Measurements from ENCODE around the gene RPS19. TPM values are rescaled to one million over a fixed set of nuclear protein-coding genes. Genes with fewer than 3 reads are reported as not detected.

Gene RPS19
- total RNA-seq, 1 donor from 2014 or later = 2,232 TPM

DNA sequence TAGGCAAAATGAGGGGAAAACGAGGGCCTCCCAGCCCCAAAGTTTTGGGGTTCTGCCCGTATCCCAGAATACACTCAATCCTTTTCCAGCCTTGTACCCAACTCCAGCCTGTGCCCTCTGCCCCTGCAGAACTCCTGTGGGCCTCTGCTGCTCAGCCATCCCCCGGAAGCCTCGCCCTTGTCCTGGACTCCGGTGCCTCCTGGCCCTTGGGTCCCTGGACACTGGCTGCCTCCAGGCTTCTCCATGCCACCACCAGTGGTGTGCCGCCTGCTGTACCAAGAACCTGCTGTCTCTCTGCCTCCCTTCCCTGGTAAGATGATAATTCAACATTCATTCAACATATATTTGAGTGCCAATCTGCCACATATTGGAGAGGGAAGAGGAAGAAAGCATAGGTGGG lies 11.4 kb upstream of the RPS19 start:
- TF ChIP-seq, protein P1, sequence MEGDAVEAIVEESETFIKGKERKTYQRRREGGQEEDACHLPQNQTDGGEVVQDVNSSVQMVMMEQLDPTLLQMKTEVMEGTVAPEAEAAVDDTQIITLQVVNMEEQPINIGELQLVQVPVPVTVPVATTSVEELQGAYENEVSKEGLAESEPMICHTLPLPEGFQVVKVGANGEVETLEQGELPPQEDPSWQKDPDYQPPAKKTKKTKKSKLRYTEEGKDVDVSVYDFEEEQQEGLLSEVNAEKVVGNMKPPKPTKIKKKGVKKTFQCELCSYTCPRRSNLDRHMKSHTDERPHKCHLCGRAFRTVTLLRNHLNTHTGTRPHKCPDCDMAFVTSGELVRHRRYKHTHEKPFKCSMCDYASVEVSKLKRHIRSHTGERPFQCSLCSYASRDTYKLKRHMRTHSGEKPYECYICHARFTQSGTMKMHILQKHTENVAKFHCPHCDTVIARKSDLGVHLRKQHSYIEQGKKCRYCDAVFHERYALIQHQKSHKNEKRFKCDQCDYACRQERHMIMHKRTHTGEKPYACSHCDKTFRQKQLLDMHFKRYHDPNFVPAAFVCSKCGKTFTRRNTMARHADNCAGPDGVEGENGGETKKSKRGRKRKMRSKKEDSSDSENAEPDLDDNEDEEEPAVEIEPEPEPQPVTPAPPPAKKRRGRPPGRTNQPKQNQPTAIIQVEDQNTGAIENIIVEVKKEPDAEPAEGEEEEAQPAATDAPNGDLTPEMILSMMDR (IDR thresholded peaks at IDR 0.05; ENCODE audit: unreplicated experiment) = no peak
- no peaks in the 10 kb centered on the region for H3K9me3 Mint-ChIP-seq (ENCODE audit: low read depth)
- H3K27ac Mint-ChIP-seq = no peak overlapping the region
- peaks cover 50% of the 10 kb centered on the region for H3K27me3 Mint-ChIP-seq
- H3K4me1 Mint-ChIP-seq (ENCODE audit: low read depth) = no peaks in the 10 kb centered on the region
- H3K4me3 Mint-ChIP-seq (ENCODE audit: low read depth) = no peak overlapping the region
- H3K36me3 Mint-ChIP-seq (ENCODE audit: insufficient read depth) = no peaks in the 10 kb centered on the region
- no peak for DNase-seq (ENCODE audit: low spot score, unreplicated experiment)

DNA sequence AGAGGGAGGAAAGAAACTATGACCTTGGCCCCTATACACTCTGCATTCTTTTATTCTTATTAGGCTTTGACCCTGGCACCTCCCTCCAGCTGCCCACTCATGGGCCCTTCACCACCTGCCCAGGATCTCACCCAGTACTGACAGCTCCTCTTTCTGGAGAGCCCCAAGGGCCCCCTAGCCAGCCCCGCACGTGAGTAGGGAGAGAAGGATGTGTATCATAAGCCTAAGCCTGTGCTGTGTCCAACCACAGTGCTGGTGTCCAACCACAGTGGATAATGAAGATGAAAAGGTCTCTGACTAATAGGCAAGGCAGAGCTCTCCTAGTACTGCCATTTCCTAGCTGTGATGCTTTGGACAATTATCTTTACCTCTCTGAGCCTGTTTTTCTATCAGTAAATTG lies 11.0 kb upstream of the RPS19 start:
- no peak for DNase-seq (ENCODE audit: low spot score, unreplicated experiment)
- no peaks in the 10 kb centered on the region for H3K36me3 Mint-ChIP-seq (ENCODE audit: insufficient read depth)
- H3K27ac Mint-ChIP-seq = no peak overlapping the region
- no peaks in the 10 kb centered on the region for H3K4me1 Mint-ChIP-seq (ENCODE audit: low read depth)
- no peaks in the 10 kb centered on the region for H3K9me3 Mint-ChIP-seq (ENCODE audit: low read depth)
- peaks cover 48% of the 10 kb centered on the region for H3K27me3 Mint-ChIP-seq
- TF ChIP-seq, protein P1 (IDR thresholded peaks at IDR 0.05; ENCODE audit: unreplicated experiment) = no peak
- no peak overlapping the region for H3K4me3 Mint-ChIP-seq (ENCODE audit: low read depth)

GRCh38 chr19:41850381-41850780 lies 9.7 kb upstream of the RPS19 start:
- Mint-ChIP-seq H3K4me1 (ENCODE audit: low read depth) (no peaks in the 10 kb centered on the region), H3K4me3 (ENCODE audit: low read depth) (no peak overlapping the region), H3K27ac (no peak overlapping the region), H3K27me3 (peaks cover 58% of the 10 kb centered on the region), H3K9me3 (ENCODE audit: low read depth) (no peaks in the 10 kb centered on the region), H3K36me3 (ENCODE audit: insufficient read depth) (no peaks in the 10 kb centered on the region)
- TF ChIP-seq, protein P1 (IDR thresholded peaks at IDR 0.05; ENCODE audit: unreplicated experiment) = no peak
- DNase-seq (ENCODE audit: low spot score, unreplicated experiment) = no peak

- TF ChIP-seq, protein P1 (IDR thresholded peaks at IDR 0.05; ENCODE audit: unreplicated experiment) = no peak
- Mint-ChIP-seq H3K4me1 (ENCODE audit: low read depth) (no peaks in the 10 kb centered on the region), H3K27ac (no peak overlapping the region), H3K36me3 (ENCODE audit: insufficient read depth) (no peaks in the 10 kb centered on the region), H3K27me3 (peaks cover 59% of the 10 kb centered on the region), H3K4me3 (ENCODE audit: low read depth) (no peak overlapping the region), H3K9me3 (ENCODE audit: low read depth) (no peaks in the 10 kb centered on the region)
- no peak for DNase-seq (ENCODE audit: low spot score, unreplicated experiment)
These were observed 8.6 kb upstream of the RPS19 start for GRCh38 chr19:41851456-41851855.

GRCh38 chr19:41853344-41853743 lies 6.7 kb upstream of the RPS19 start:
- TF ChIP-seq, protein P1 (IDR thresholded peaks at IDR 0.05; ENCODE audit: unreplicated experiment) = no peak
- Mint-ChIP-seq H3K9me3 (ENCODE audit: low read depth) (no peaks in the 10 kb centered on the region), H3K36me3 (ENCODE audit: insufficient read depth) (no peaks in the 10 kb centered on the region), H3K27me3 (peaks cover 63% of the 10 kb centered on the region), H3K4me3 (ENCODE audit: low read depth) (no peak overlapping the region), H3K27ac (no peak overlapping the region), H3K4me1 (ENCODE audit: low read depth) (no peaks in the 10 kb centered on the region)
- DNase-seq (ENCODE audit: low spot score, unreplicated experiment) = no peak
